HG03521 (cell line): ENCODE data around the gene BICRA.
"Not testable (repeated sequence)": the region's sequence is repeated elsewhere in the genome, so short reads cannot be mapped to it uniquely, and the experiment has no call there.

Experiments used
- ATAC-seq: cut with Tn5 transposase; IDR thresholded peaks from one replicate; pipeline ENCODE4 v1.9.1; 2021; ENCODE audit warnings: mild to moderate bottlenecking, moderate library complexity; ENCODE audit not compliant: unreplicated experiment

BICRA gene

GRCh38 chr19:47707135-47707925 is 98.4 kb downstream of the BICRA start:
- no peak for ATAC-seq

- ATAC-seq = no peak
These were observed 102.8 kb downstream of the BICRA start for GRCh38 chr19:47711652-47712242.

- ATAC-seq = no peak
These were observed 104.4 kb downstream of the BICRA start, which contains the start of gene EHD2 for GRCh38 chr19:47713046-47714021. Gene EHD2 (plus strand): TSS chr19:47713422. CDS start chr19:47716613, 3,191 bp downstream.

- ATAC-seq = no peak
These were observed 105.4 kb downstream of the BICRA start for GRCh38 chr19:47714339-47714738.

GRCh38 chr19:47714855-47715254 is 105.9 kb downstream of the BICRA start:
- ATAC-seq = not testable (repeated sequence)

- no peak for ATAC-seq
These were observed 107.5 kb downstream of the BICRA start for GRCh38 chr19:47716270-47716937.

- not testable (repeated sequence) for ATAC-seq
These were observed 109.6 kb downstream of the BICRA start for GRCh38 chr19:47718415-47719046.

- ATAC-seq = no peak
These were observed 110.3 kb downstream of the BICRA start for GRCh38 chr19:47719047-47719859.

- ATAC-seq = no peak
These were observed 111.9 kb downstream of the BICRA start for GRCh38 chr19:47720669-47721422.

- no peak for ATAC-seq
These were observed 114.6 kb downstream of the BICRA start for GRCh38 chr19:47723581-47723940.

- ATAC-seq = no peak
These were observed 116.9 kb downstream of the BICRA start for GRCh38 chr19:47725759-47726401.

GRCh38 chr19:47726467-47726866 is 117.5 kb downstream of the BICRA start:
- ATAC-seq = no peak

GRCh38 chr19:47728295-47728694 is 119.4 kb downstream of the BICRA start:
- ATAC-seq = not testable (repeated sequence)

- ATAC-seq = no peak
These were observed 120.5 kb downstream of the BICRA start for GRCh38 chr19:47729468-47729798.

- no peak for ATAC-seq
These were observed 121.0 kb downstream of the BICRA start for GRCh38 chr19:47729799-47730520.

- ATAC-seq = no peak
These were observed 121.6 kb downstream of the BICRA start for GRCh38 chr19:47730521-47730889.

- ATAC-seq = no peak
These were observed 122.0 kb downstream of the BICRA start for GRCh38 chr19:47730910-47731309.

GRCh38 chr19:47735131-47735530 is 126.2 kb downstream of the BICRA start:
- no peak for ATAC-seq
